Retinal pigment epithelial cell (primary cell): Measurements from ENCODE around the gene LRRC10B.

Source experiments
- DNase-seq: peaks from one replicate; pipeline ENCODE4 v3.0.0-alpha.2; 2010; ENCODE audit warnings: low read depth
- H3K4me3 ChIP-seq: 2 replicates; pipeline ENCODE4 v1.5.1; 2011; ENCODE audit warnings: mild to moderate bottlenecking, low read length, control low read depth, moderate library complexity
- TF ChIP-seq, protein P1 (sequence below): conservative IDR thresholded peaks from 2 replicates; pipeline ENCODE4 v1.5.1; 2011; ENCODE audit warnings: low read depth, low read length, control low read depth, inconsistent platforms

LRRC10B gene

DNA sequence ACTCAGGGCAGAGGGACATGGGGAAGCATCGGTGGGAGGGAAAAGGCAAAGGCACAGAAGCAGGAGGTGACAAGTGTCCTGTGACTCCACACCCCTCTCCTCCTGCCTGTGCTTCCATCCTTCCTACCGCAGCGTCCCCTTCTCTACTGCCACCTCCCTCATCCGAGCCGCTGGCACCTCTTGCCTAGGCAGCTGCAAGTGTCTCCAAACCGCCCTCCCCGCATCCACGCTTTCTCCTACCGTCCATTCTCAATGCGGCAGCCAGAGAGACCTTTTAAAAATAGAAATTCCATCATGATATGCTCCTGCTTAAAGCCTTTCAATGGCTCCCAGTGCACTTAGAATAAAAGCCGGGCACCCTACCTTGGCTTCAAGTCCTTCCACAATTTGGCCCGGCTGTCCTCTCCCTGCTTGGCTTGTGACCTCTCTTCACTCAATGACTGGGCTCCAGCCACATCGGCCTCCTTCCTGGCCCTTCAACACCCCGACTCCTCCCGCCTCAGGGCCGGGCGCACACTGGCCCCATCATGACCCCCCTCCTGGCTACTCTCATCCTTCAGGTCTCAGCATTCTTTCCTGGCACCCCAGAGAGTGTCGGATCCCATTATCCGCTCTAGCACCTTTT lies 16.5 kb downstream of the LRRC10B start:
- TF ChIP-seq, protein P1, sequence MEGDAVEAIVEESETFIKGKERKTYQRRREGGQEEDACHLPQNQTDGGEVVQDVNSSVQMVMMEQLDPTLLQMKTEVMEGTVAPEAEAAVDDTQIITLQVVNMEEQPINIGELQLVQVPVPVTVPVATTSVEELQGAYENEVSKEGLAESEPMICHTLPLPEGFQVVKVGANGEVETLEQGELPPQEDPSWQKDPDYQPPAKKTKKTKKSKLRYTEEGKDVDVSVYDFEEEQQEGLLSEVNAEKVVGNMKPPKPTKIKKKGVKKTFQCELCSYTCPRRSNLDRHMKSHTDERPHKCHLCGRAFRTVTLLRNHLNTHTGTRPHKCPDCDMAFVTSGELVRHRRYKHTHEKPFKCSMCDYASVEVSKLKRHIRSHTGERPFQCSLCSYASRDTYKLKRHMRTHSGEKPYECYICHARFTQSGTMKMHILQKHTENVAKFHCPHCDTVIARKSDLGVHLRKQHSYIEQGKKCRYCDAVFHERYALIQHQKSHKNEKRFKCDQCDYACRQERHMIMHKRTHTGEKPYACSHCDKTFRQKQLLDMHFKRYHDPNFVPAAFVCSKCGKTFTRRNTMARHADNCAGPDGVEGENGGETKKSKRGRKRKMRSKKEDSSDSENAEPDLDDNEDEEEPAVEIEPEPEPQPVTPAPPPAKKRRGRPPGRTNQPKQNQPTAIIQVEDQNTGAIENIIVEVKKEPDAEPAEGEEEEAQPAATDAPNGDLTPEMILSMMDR, result no peak
- DNase-seq, result no peak
- no peak overlapping the region for H3K4me3 ChIP-seq

DNA sequence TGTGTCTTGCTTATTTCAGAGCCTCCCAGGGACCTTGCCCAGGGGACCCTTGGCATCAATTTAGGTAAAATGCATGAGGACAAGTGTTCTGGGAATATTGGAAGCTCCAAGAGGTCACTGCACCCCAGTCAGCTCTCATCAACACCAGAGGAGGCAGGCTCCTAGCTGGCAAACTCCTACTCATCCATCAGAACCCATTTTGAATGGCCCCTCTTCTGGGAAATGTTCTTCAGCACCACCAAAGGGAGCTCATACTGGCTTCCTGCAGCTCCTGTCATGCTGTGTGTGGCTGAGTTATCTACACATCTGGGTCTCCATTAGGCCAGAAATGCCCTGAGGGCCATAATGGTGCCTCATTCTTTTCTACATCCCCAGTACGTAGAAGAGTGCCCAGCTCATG lies 17.7 kb downstream of the LRRC10B start:
- TF ChIP-seq, protein P1, result no peak
- DNase-seq, result no peak
- H3K4me3 ChIP-seq, result no peak overlapping the region

DNA sequence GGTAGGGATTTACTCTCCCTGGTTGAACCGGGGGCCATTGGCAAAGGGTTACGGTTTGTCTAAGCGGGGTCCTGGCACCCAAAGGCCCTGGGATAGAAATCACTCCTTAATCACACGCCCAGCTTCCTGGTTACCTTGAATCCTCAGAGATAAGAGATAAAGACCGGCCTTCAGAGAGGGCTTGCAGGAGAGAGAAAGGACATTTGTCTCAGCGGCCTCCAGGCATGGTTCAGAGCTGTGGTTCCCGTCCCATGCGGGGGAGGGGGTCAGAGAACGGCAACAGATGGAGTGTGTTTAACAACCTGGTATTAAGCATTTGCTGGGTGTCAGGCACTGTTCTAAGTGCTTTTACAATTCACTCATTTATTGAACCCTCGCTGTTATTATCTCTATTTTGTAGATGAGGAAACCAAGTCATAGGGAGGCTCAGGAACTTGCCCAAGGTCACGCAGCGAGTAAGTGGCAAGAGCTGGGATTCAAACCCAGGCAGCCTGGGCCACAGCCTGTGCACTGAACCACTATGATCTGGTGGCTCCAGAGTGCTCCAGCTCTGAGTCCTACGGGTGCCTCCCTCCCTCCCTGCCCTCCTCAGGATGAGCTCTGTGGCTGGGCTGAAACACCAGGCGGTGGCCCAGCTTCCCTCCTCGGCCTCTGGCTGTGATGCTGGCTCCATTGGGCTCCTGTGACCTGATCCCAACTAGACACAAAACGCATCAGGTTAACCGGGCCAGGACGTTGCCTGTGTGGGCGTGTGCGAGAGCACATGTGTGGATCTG lies 18.6 kb downstream of the LRRC10B start:
- no peak for DNase-seq
- TF ChIP-seq, protein P1, result no peak
- no peak overlapping the region for H3K4me3 ChIP-seq

DNA sequence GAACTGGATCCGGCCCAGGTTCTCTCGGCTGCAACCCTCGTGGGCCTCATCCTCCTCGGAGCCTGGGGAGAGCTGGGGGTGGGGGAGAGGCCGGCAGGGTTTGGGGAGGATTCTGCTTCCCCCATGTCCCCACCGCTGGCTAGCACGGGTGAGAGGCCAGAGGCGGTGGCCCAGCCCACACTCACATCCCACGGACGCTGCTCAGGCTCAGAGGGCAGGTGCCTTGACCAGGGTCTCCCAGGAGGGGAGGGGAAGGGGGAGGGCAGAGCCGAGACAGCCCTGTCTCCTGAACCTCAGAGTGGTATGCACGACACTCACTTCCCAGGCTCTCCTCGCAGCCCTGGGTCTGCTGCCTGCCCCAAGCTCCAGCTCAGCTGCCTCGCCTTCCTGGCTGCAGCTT lies 19.6 kb downstream of the LRRC10B start:
- DNase-seq, result no peak
- no peak overlapping the region for H3K4me3 ChIP-seq
- TF ChIP-seq, protein P1, result no peak

DNA sequence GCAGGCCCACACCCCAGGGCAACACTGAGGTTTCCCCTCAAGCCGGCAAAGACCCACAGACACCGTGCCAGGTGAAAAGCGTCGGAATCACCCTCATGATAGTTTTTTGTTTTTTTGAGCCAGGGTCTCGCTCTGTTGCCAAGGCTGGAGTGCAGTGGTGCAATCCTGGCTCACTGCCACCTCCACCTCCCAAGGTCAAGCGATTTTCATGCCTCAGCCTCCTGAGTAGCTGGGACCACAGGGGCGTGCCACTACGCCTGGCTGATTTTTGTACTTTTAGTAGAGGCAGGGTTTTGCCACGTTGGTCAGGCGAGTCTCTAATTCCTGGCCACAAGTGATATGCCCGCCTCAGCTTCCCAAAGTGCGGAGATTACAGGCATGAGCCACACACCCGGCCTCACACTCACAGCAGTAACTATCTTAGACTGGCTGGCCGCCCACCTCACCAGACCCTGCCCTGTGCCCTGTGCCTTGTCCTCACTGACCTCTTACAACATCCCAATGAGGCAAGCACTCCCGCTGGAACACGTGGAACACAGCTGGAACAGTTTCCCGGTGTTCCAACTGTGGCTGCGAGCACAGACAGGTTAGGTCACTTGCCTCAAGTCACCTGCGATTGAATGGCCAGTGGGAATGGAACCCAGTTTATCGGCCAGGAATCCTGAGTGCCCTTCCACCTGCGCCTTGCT lies 21.1 kb downstream of the LRRC10B start:
- no peak for DNase-seq
- TF ChIP-seq, protein P1, result no peak
- H3K4me3 ChIP-seq, result no peak overlapping the region

DNA sequence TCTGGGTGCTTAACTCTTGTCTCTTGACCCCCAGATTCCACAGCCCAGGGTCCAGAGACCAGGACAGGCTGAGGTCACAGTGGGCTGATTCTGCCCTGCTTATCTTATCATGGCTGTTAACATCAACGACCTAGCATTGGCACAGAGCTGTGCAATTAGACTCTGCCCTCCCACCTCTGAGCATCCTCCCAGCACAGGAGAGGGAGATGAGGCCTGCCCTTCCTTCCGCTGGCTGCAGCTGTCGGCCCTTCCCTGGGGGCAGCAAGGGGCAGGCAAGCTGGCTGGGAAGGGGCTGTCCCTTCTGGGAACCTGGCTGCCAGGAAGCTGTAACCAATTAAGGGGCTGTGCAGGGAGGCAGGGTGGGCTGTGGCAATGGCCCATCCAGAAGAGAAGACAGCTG lies 22.5 kb downstream of the LRRC10B start:
- no peak overlapping the region for H3K4me3 ChIP-seq
- DNase-seq, result no peak
- TF ChIP-seq, protein P1, result no peak
